Kidney epithelial cell (primary cell): ENCODE results near the gene EFL1. TPM values are rescaled to one million over a fixed set of nuclear protein-coding genes. Genes with fewer than 3 reads are reported as not detected.
A peak's percentile ranks its signal among the peaks of the same experiment; 100 is the strongest.

ENCODE experiments used
- DNase-seq: peaks from one replicate; pipeline ENCODE4 v3.0.0-alpha.2; 2010; ENCODE audit warnings: low read depth
- H3K27me3 ChIP-seq: 2 replicates; pipeline ENCODE4 v1.6.0; 2011; ENCODE audit warnings: low read length; ENCODE audit not compliant: control insufficient read depth, insufficient read depth
- H3K36me3 ChIP-seq: 2 replicates; pipeline ENCODE4 v1.5.1; 2011; ENCODE audit warnings: low read length; ENCODE audit not compliant: control insufficient read depth, insufficient read depth
- H3K4me3 ChIP-seq: 2 replicates; pipeline ENCODE4 v1.5.1; 2011; ENCODE audit warnings: low read depth, mild to moderate bottlenecking, control low read depth, low read length
- CTCF ChIP-seq: IDR thresholded peaks from 2 replicates; pipeline ENCODE4 v1.5.1; 2011; ENCODE audit warnings: mild to moderate bottlenecking, moderate library complexity, low read length, control low read depth, inconsistent platforms; ENCODE audit not compliant: insufficient read depth, poor library complexity, severe bottlenecking
- total RNA-seq: library from RNA; depleted of rRNA; stranded (reverse); fragments of >200 nt; gene quantifications from 2 replicates; pipeline ENCODE4 v1.2.3, GENCODE V29; 2015

The EFL1 gene
- total RNA-seq, 1 donor from 2014 or later, result 21.8 TPM

GRCh38 chr15:82122746-82123400 lies 139.7 kb downstream of the EFL1 start:
- Histone ChIP-seq H3K36me3 (no peaks in the 10 kb centered on the region), H3K27me3 (no peaks in the 10 kb centered on the region), H3K4me3 (no peak overlapping the region)
- peak; percentile 86 for DNase-seq
- TF ChIP-seq CTCF, result no peak

GRCh38 chr15:82118040-82118439 lies 144.5 kb downstream of the EFL1 start:
- no peak overlapping the region for H3K4me3 ChIP-seq
- no peak for TF ChIP-seq CTCF
- H3K36me3 ChIP-seq, result no peaks in the 10 kb centered on the region
- H3K27me3 ChIP-seq, result no peaks in the 10 kb centered on the region
- no peak for DNase-seq

- no peak for TF ChIP-seq CTCF
- no peaks in the 10 kb centered on the region for H3K27me3 ChIP-seq
- DNase-seq, result no peak
- H3K4me3 ChIP-seq, result no peak overlapping the region
- no peaks in the 10 kb centered on the region for H3K36me3 ChIP-seq
Measured at GRCh38 chr15:82117296-82117695, 145.2 kb downstream of the EFL1 start.

- DNase-seq, result no peak
- no peaks in the 10 kb centered on the region for H3K36me3 ChIP-seq
- H3K27me3 ChIP-seq, result no peaks in the 10 kb centered on the region
- TF ChIP-seq CTCF, result no peak
- H3K4me3 ChIP-seq, result no peak overlapping the region
Measured at GRCh38 chr15:82114660-82115059, 147.9 kb downstream of the EFL1 start.

GRCh38 chr15:82113106-82113715 lies 149.3 kb downstream of the EFL1 start:
- no peak for DNase-seq
- Histone ChIP-seq H3K36me3 (no peaks in the 10 kb centered on the region), H3K4me3 (no peak overlapping the region), H3K27me3 (no peaks in the 10 kb centered on the region)
- no peak for TF ChIP-seq CTCF

- no peaks in the 10 kb centered on the region for H3K36me3 ChIP-seq
- H3K27me3 ChIP-seq, result no peaks in the 10 kb centered on the region
- no peak for DNase-seq
- no peak overlapping the region for H3K4me3 ChIP-seq
- no peak for TF ChIP-seq CTCF
Measured at GRCh38 chr15:82111918-82112317, 150.6 kb downstream of the EFL1 start.
